Hematopoietic multipotent progenitor cell treated with erythropoietin and hydrocortisone succinate and interleukin-3 and kit ligand, for 17 days (in vitro differentiated cells): Measurements from ENCODE around the gene TUBG2.

Experiments
- DNase-seq: peaks from one replicate; pipeline ENCODE4 v3.0.0-alpha.2; 2015; ENCODE audit warnings: low spot score

The TUBG2 gene

GRCh38 chr17:42697108-42697811 lies 38.2 kb downstream of the TUBG2 start:
- DNase-seq: no peak

- no peak for DNase-seq
Measured at GRCh38 chr17:42698736-42699414, 39.8 kb downstream of the TUBG2 start.

- no peak for DNase-seq
Measured at GRCh38 chr17:42699415-42699740, 40.3 kb downstream of the TUBG2 start.

- no peak for DNase-seq
Measured at GRCh38 chr17:42700586-42701289, 41.7 kb downstream of the TUBG2 start.

GRCh38 chr17:42702446-42702845 lies 43.4 kb downstream of the TUBG2 start:
- no peak for DNase-seq

GRCh38 chr17:42704490-42704836 lies 45.4 kb downstream of the TUBG2 start:
- DNase-seq: no peak

GRCh38 chr17:42704837-42705494 lies 45.9 kb downstream of the TUBG2 start:
- no peak for DNase-seq

GRCh38 chr17:42706732-42707131 lies 47.6 kb downstream of the TUBG2 start:
- DNase-seq: no peak

GRCh38 chr17:42708588-42708987 lies 49.5 kb downstream of the TUBG2 start:
- DNase-seq: no peak

GRCh38 chr17:42709561-42709960 lies 50.5 kb downstream of the TUBG2 start:
- DNase-seq: no peak
